GM12892 (cell line): ENCODE results near the gene PRM3.
"Not testable (repeated sequence)": the region's sequence is repeated elsewhere in the genome, so short reads cannot be mapped to it uniquely, and the experiment has no call there.

Source experiments
- DNase-seq: peaks from one replicate; pipeline ENCODE4 v3.0.0; 2011; ENCODE audit not compliant: insufficient read length
- FAIRE-seq: peaks from 2 replicates; lab custom pipeline; 2011; peaks lifted over from hg19 to GRCh38; lab: Jason Lieb, UNC
- POLR2A ChIP-seq: IDR thresholded peaks from 2 replicates; pipeline ENCODE4 v1.6.1; 2011; ENCODE audit warnings: low read depth, low read length, control low read depth
- POLR2AphosphoS5 ChIP-seq: IDR thresholded peaks from 2 replicates; pipeline ENCODE4 v1.6.1; 2011; ENCODE audit warnings: low read depth, low read length, control low read depth
- TAF1 ChIP-seq: IDR thresholded peaks from 2 replicates; pipeline ENCODE4 v1.6.1; 2011; ENCODE audit warnings: low read depth, mild to moderate bottlenecking, control low read depth, low read length, borderline replicate concordance

The PRM3 gene

DNA sequence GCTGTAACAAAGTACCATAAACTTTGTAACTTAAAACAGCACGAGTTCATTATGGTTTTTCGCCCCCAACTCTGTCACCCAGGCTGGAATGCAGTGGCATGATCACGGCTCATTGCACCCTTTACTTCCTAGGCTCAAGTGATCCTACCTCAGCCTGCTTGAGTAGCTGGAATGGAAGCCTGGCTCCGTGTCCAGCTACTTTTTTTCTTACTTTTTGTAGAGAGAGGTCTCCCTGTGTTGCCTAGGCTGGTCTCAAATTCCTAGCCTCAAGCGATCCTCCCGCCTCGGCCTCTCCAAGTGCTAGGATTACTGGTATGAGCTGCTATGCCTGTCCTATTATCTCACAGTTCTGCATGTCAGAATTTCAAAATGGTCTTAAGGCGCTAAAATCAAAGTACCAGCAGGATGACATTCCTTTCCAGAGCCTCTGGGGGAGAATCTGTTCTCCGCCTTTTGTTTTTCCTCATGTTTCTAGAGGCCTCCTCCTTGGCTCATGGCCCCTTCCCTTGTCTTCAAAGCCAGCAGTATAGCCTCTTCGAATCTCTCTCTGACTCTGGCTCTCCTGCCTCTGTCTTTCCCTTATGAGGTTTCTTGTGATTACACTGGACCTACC is 17.8 kb upstream of the PRM3 start:
- TF ChIP-seq POLR2A, result no peak
- no peak for TF ChIP-seq POLR2AphosphoS5
- TF ChIP-seq TAF1, result no peak
- FAIRE-seq, result no peak

GRCh38 chr16:11290102-11290893 is 16.9 kb upstream of the PRM3 start:
- TF ChIP-seq POLR2AphosphoS5 (no peak), TAF1 (no peak), POLR2A (no peak)
- DNase-seq (no peak), FAIRE-seq (no peak)

More for the DNA sequence above, 17.8 kb upstream of the PRM3 start:
- DNase-seq, result no peak

DNA sequence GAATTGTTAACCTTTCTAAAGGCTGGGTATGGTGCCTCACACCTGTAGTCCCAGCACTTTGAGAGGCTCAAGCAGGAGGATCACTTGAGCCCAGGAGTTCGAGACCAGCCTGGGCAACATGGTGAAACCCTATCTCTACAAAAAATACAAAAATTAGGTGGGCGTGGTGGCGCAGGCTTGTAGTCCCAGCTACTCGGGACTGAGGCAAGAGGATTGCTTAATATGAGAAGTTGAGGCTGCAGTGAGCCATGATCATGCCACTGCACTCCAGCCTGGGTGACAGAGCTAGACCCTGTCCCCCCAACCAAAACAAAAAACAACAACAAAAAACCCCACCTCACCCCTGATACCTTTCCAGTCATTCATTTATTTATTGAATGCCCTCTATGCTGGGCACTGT is 16.3 kb upstream of the PRM3 start:
- FAIRE-seq, DNase-seq: not testable (repeated sequence)

- TF ChIP-seq POLR2A (no peak), TAF1 (no peak), POLR2AphosphoS5 (no peak)
- FAIRE-seq, result no peak
- no peak for DNase-seq
Observed at GRCh38 chr16:11289202-11289601, 15.8 kb upstream of the PRM3 start.

GRCh38 chr16:11285842-11286241 is 12.4 kb upstream of the PRM3 start:
- TF ChIP-seq POLR2AphosphoS5 (no peak), POLR2A (no peak), TAF1 (no peak)
- FAIRE-seq (peak; percentile 58), DNase-seq (no peak)

GRCh38 chr16:11283820-11284248 is 10.4 kb upstream of the PRM3 start:
- no peak for FAIRE-seq
- no peak for DNase-seq
- TF ChIP-seq POLR2AphosphoS5 (no peak), POLR2A (no peak), TAF1 (no peak)

GRCh38 chr16:11280616-11281522 is 7.4 kb upstream of the PRM3 start, which contains the start of gene PRM1:
PRM1 (minus strand) TSS chr16:11281330; CDS start chr16:11281238, 92 bp downstream.
- no peak for TF ChIP-seq POLR2A
- TF ChIP-seq POLR2AphosphoS5, result no peak
- TF ChIP-seq TAF1, result no peak
- FAIRE-seq (no peak), DNase-seq (no peak)

GRCh38 chr16:11278681-11279628 is 5.5 kb upstream of the PRM3 start:
- DNase-seq (no peak), FAIRE-seq (no peak)
- TF ChIP-seq TAF1 (no peak), POLR2AphosphoS5 (no peak)

- DNase-seq (no peak), FAIRE-seq (no peak)
- no peak for TF ChIP-seq POLR2AphosphoS5
- TF ChIP-seq TAF1, result no peak
- TF ChIP-seq POLR2A, result no peak
Observed at GRCh38 chr16:11277607-11278337, 4.3 kb upstream of the PRM3 start.
